Prostate gland (tissue), 2 donors: ENCODE data around the gene SLC17A7. TPM values are rescaled to one million over a fixed set of nuclear protein-coding genes. Genes with fewer than 3 reads are reported as not detected.

ENCODE experiments used
- DNase-seq: peaks from one replicate; pipeline ENCODE4 v3.0.0-alpha.2; 2019; ENCODE audit warnings: low spot score
- H3K27ac ChIP-seq, 2 donors: fragments of 200-600 bp; sonication (generic); 2 replicates each; pipeline ENCODE4 v1.5.1; 2017 to 2019
- H3K27me3 ChIP-seq: fragments of 200-600 bp; sonication (generic); replicated peaks from 2 replicates; pipeline ENCODE4 v1.5.1; 2019; ENCODE audit not compliant: insufficient read depth
- H3K36me3 ChIP-seq, 2 donors: fragments of 200-600 bp; sonication (generic); 1 replicate in 1 of 2; 2 replicates in 1 of 2; pipeline versions ENCODE4 v1.5.1 to v1.8.1; 2017 to 2019
- H3K4me1 ChIP-seq: fragments of 200-600 bp; sonication (generic); replicated peaks from 2 replicates; pipeline ENCODE4 v1.5.1; 2019
- H3K4me3 ChIP-seq, 2 donors: fragments of 200-600 bp; sonication (generic); 2 replicates each; pipeline ENCODE4 v1.5.1; 2017 to 2019
- H3K9me3 ChIP-seq: fragments of 200-600 bp; sonication (generic); 2 replicates; pipeline ENCODE4 v1.5.1; 2017
- CTCF ChIP-seq, 4 experiments: fragments of 200-600 bp in 2 of 4; fragments of 450-650 bp in 2 of 4; sonication (generic) in 2 of 4; IDR thresholded peaks; 1 replicate in 3 of 4; 2 replicates in 1 of 4; pipeline ENCODE4 v1.5.1; 2016 to 2019; ENCODE audit warnings: antibody characterized with exemption in 4 of 4, mild to moderate bottlenecking in 2 of 4, moderate library complexity in 2 of 4
- POLR2A ChIP-seq: fragments of 450-650 bp; IDR thresholded peaks from one replicate; pipeline ENCODE4 v1.6.1; 2016; ENCODE audit warnings: antibody characterized with exemption, mild to moderate bottlenecking
- POLR2AphosphoS5 ChIP-seq: sonication (generic); formaldehyde crosslinking; IDR thresholded peaks from one replicate; pipeline ENCODE4 v1.6.1; 2017; ENCODE audit warnings: antibody characterized with exemption
- WGBS: methylation state at CpG from one replicate; pipeline ENCODE4 v1.1.5; 2018; 5-methylcytosine and 5-hydroxymethylcytosine counted together
- intact Hi-C: fragments of 100-400 bp; cut with DNase I; formaldehyde crosslinking; loops from one replicate; pipeline ENCODE4 v1.14.2; 2022
- total RNA-seq, 2 donors: library from RNA; depleted of rRNA; stranded (reverse); fragments of >200 nt; gene quantifications; one replicate each; pipeline ENCODE4 v1.1.0, GENCODE V29; 2016

Gene SLC17A7
- total RNA-seq, 2 donors from 2014 or later, result 0.09 to 0.40 TPM

GRCh38 chr19:49469828-49470614, 28.7 kb upstream of the SLC17A7 start:
- Histone ChIP-seq H3K4me1 (no peaks in the 10 kb centered on the region), H3K4me3 (no peak overlapping the region), H3K27ac (no peak overlapping the region), H3K27me3 (no peaks in the 10 kb centered on the region), H3K36me3 (no peaks in the 10 kb centered on the region), H3K9me3 (no peaks in the 10 kb centered on the region)
- no peak for TF ChIP-seq POLR2AphosphoS5
- no peak for TF ChIP-seq CTCF (IDR thresholded peaks at IDR 0.05)
- TF ChIP-seq POLR2A, result no peak
- intact Hi-C loops, result no loop called here
- 80% methylated on average over 25 of the region's 25 CpGs for WGBS
- DNase-seq, result no peak

- intact Hi-C loops, result no loop called here
- no peaks in the 10 kb centered on the region for H3K36me3 ChIP-seq
- peak overlapping the region; percentile 78 to 80 for H3K27ac ChIP-seq
Observed at GRCh38 chr19:49468746-49469447, 27.6 kb upstream of the SLC17A7 start.

GRCh38 chr19:49468199-49468598, 26.9 kb upstream of the SLC17A7 start:
- peak; percentile 86 for DNase-seq
- H3K36me3 ChIP-seq, result no peaks in the 10 kb centered on the region
- H3K4me1 ChIP-seq, result no peaks in the 10 kb centered on the region
- TF ChIP-seq POLR2A (peak; percentile 73), POLR2AphosphoS5 (peak; percentile 92), CTCF (IDR thresholded peaks at IDR 0.05) (peak in 2 of 4 experiments; percentile 27 to 43)
- peak overlapping the region; percentile 78 to 80 for H3K27ac ChIP-seq
- no peaks in the 10 kb centered on the region for H3K27me3 ChIP-seq
- 47% methylated on average over 19 of the region's 19 CpGs for WGBS
- peak overlapping the region in 1 of 2 donors; percentile 3 for H3K4me3 ChIP-seq
- intact Hi-C loops, result no loop called here
- no peaks in the 10 kb centered on the region for H3K9me3 ChIP-seq

More at GRCh38 chr19:49468746-49469447, 27.6 kb upstream of the SLC17A7 start:
- H3K4me1 ChIP-seq, result no peaks in the 10 kb centered on the region
- TF ChIP-seq CTCF (IDR thresholded peaks at IDR 0.05) (no peak), POLR2AphosphoS5 (peak; percentile 68), POLR2A (peak; percentile 24)
- H3K27me3 ChIP-seq, result no peaks in the 10 kb centered on the region
- peak overlapping the region in 1 of 2 donors; percentile 3 for H3K4me3 ChIP-seq
- no peaks in the 10 kb centered on the region for H3K9me3 ChIP-seq
- WGBS, result 41% methylated on average over 15 of the region's 15 CpGs
- DNase-seq, result peak; percentile 87

GRCh38 chr19:49465371-49465770, 24.0 kb upstream of the SLC17A7 start:
- 97% methylated on average over 3 of the region's 3 CpGs for WGBS
- Histone ChIP-seq H3K4me1 (no peaks in the 10 kb centered on the region), H3K4me3 (no peak overlapping the region), H3K9me3 (no peaks in the 10 kb centered on the region), H3K27ac (no peak overlapping the region), H3K36me3 (no peaks in the 10 kb centered on the region), H3K27me3 (no peaks in the 10 kb centered on the region)
- TF ChIP-seq POLR2A (no peak), POLR2AphosphoS5 (no peak), CTCF (IDR thresholded peaks at IDR 0.05) (no peak)
- intact Hi-C loops, result no loop called here
- DNase-seq, result no peak
